B cell (primary cell): Measurements from ENCODE around the gene KCNH5. TPM values are rescaled to one million over a fixed set of nuclear protein-coding genes. Genes with fewer than 3 reads are reported as not detected.

Experiments used
- ATAC-seq: fragments of 200-7000 bp; cut with Tn5 transposase; one replicate; pipeline ENCODE4 v1.10.0; 2021; ENCODE audit warnings: low read depth, mild to moderate bottlenecking, moderate number of reproducible peaks, moderate library complexity
- CTCF ChIA-PET: fragments of 350-600 bp; sonication (Branson Sonifier 250); formaldehyde crosslinking; loops from one replicate; lab custom pipeline; 2021; ENCODE audit warnings: antibody characterized with exemption, inconsistent platforms; lab: Charles Lee
- POLR2A ChIA-PET: fragments of 350-600 bp; sonication (Branson Sonifier 250); formaldehyde crosslinking; loops from one replicate; lab custom pipeline; 2021; ENCODE audit warnings: antibody characterized with exemption; lab: Charles Lee
- DNase-seq: peaks from one replicate; pipeline ENCODE4 v3.0.0; 2013
- H2AFZ ChIP-seq: 2 replicates; pipeline ENCODE4 v1.6.1; 2012; ENCODE audit warnings: mild to moderate bottlenecking, low read depth, low read length; ENCODE audit not compliant: insufficient read depth, poor library complexity, severe bottlenecking
- H3K27ac ChIP-seq, 2 donors: 1 replicate in 1 of 2; 2 replicates in 1 of 2; pipeline ENCODE4 v1.5.1; 2012 to 2013; ENCODE audit warnings: low read length in 2 of 2, mild to moderate bottlenecking in 2 of 2, moderate library complexity in 1 of 2
- H3K27me3 ChIP-seq, 4 experiments: fragments of 200-600 bp in 1 of 4; sonication (generic) in 1 of 4; replicated peaks in 1 of 4; 1 replicate in 2 of 4; 2 replicates in 2 of 4; pipeline versions ENCODE4 v1.6.1 to v1.7.0; 2013 to 2016; ENCODE audit warnings: low read length in 3 of 4, mild to moderate bottlenecking in 2 of 4, mixed read lengths in 1 of 4, moderate library complexity in 1 of 4; ENCODE audit not compliant: insufficient read depth in 4 of 4, control insufficient read depth in 3 of 4; ENCODE audit errors: control extremely low read depth in 1 of 4
- H3K36me3 ChIP-seq, 2 experiments: replicated peaks in 1 of 2; 1 replicate in 1 of 2; 2 replicates in 1 of 2; pipeline versions ENCODE4 v1.6.1 to v1.7.1; 2013; ENCODE audit warnings: low read length in 1 of 2; ENCODE audit not compliant: insufficient read depth in 2 of 2, control insufficient read depth in 1 of 2; ENCODE audit errors: control extremely low read depth in 1 of 2, extremely low read depth in 1 of 2
- H3K4me1 ChIP-seq, 2 donors: fragments of 200-600 bp in 1 of 2; sonication (generic) in 1 of 2; 1 replicate in 1 of 2; 2 replicates in 1 of 2; pipeline versions ENCODE4 v1.5.1 to v1.6.1; 2013 to 2017; ENCODE audit warnings: low read length in 2 of 2; ENCODE audit not compliant: control insufficient read depth in 2 of 2, insufficient read depth in 2 of 2
- H3K4me2 ChIP-seq: replicated peaks from 2 replicates; pipeline ENCODE3; 2012; ENCODE audit warnings: mild to moderate bottlenecking, low read depth, low read length; ENCODE audit not compliant: poor library complexity, severe bottlenecking
- H3K4me3 ChIP-seq, 5 experiments: fragments of 200-600 bp in 1 of 5; sonication (generic) in 1 of 5; 1 replicate in 3 of 5; 2 replicates in 2 of 5; pipeline versions ENCODE4 v1.5.1 to v1.7.0; 2011 to 2016; ENCODE audit warnings: low read length in 4 of 5, mild to moderate bottlenecking in 4 of 5, low read depth in 2 of 5, control low read depth in 1 of 5, moderate library complexity in 1 of 5; ENCODE audit not compliant: insufficient read depth in 1 of 5; ENCODE audit errors: control extremely low read depth in 1 of 5, extremely low read depth in 1 of 5
- H3K79me2 ChIP-seq: fragments of 200-600 bp; sonication (generic); one replicate; pipeline ENCODE4 v1.6.0; 2016; ENCODE audit warnings: low read length; ENCODE audit not compliant: control insufficient read depth, insufficient read depth
- H3K9ac ChIP-seq: fragments of 200-600 bp; sonication (generic); 2 replicates; pipeline ENCODE4 v1.6.1; 2017; ENCODE audit warnings: mild to moderate bottlenecking, low read length, moderate library complexity
- H3K9me3 ChIP-seq, 3 donors: one replicate each; pipeline versions ENCODE4 v1.6.1 to v1.7.1; 2013; ENCODE audit warnings: low read length in 2 of 3; ENCODE audit not compliant: control insufficient read depth in 2 of 3, insufficient read depth in 1 of 3; ENCODE audit errors: control extremely low read depth in 1 of 3
- H4K20me1 ChIP-seq: 2 replicates; pipeline ENCODE4 v1.6.0; 2012; ENCODE audit warnings: mild to moderate bottlenecking, low read length; ENCODE audit not compliant: insufficient read depth, control insufficient read depth, poor library complexity, severe bottlenecking
- H3K27ac Mint-ChIP-seq: one replicate; pipeline ENCODE4 v1.8.0; 2021; ENCODE audit warnings: mixed read lengths
- H3K27me3 Mint-ChIP-seq: one replicate; pipeline ENCODE4 v1.8.0; 2021; ENCODE audit warnings: mixed read lengths
- H3K4me1 Mint-ChIP-seq: one replicate; pipeline ENCODE4 v1.8.0; 2021; ENCODE audit warnings: mixed read lengths
- H3K4me3 Mint-ChIP-seq: one replicate; pipeline ENCODE4 v1.8.0; 2021; ENCODE audit warnings: mixed read lengths
- H3K9me3 Mint-ChIP-seq: one replicate; pipeline ENCODE4 v1.8.0; 2022; ENCODE audit warnings: mixed read lengths; ENCODE audit not compliant: insufficient read depth
- EZH2 ChIP-seq: IDR thresholded peaks from 2 replicates; pipeline ENCODE4 v1.6.1; 2012; ENCODE audit warnings: borderline replicate concordance, low read depth, mild to moderate bottlenecking, moderate library complexity, low read length; ENCODE audit not compliant: insufficient read depth, poor library complexity, severe bottlenecking
- WGBS: methylation state at CpG from one replicate; pipeline ENCODE4 v1.1.5; 2013; ENCODE audit warnings: missing lambda C conversion rate; ENCODE audit not compliant: insufficient coverage; 5-methylcytosine and 5-hydroxymethylcytosine counted together
- intact Hi-C: fragments of 100-400 bp; cut with micrococcal nuclease; formaldehyde crosslinking; loops from one replicate; pipeline ENCODE4 v1.10.0; 2022
- polyA plus RNA-seq: library from polyadenylated mRNA; depleted of rRNA; stranded (reverse); fragments of >200 nt; gene quantifications from 2 replicates; pipeline ENCODE4 v1.2.3, GENCODE V29; 2012
- total RNA-seq, 2 donors: library from RNA; stranded (reverse); fragments of 120-200 nt in 1 of 2; gene quantifications; 1 replicate in 1 of 2; 2 replicates in 1 of 2; pipeline versions ENCODE4 v1.2.3 to v1.2.4, GENCODE V29; 2013 to 2022
- TF ChIP-seq, protein P1 (sequence below): fragments of 200-600 bp; IDR thresholded peaks from one replicate; pipeline ENCODE4 v1.8.0; 2022; ENCODE audit warnings: antibody characterized with exemption, mild to moderate bottlenecking

KCNH5 gene
- total and polyA plus RNA-seq, 2 donors (not counting 1 experiment from before 2014, with no cell fraction given), result not detected

DNA sequence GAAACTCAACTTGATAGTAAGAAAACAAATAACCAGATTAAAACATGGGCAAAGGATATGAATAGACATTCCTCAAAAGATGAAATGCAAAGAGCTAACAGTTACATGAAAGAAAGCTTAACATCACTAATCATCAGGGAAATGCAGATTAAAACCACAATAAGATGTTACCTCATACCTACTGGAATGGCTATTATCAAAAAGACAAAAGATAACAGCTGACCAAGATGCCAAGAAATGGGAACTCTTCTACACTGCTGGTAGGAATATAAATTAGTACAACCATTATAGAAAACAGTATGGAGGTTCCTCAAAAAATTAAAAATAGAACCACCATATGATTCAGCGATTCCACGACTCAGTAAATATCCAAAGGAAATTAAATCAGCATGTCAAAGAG lies 18.8 kb downstream of the KCNH5 start:
- TF ChIP-seq, protein P1, sequence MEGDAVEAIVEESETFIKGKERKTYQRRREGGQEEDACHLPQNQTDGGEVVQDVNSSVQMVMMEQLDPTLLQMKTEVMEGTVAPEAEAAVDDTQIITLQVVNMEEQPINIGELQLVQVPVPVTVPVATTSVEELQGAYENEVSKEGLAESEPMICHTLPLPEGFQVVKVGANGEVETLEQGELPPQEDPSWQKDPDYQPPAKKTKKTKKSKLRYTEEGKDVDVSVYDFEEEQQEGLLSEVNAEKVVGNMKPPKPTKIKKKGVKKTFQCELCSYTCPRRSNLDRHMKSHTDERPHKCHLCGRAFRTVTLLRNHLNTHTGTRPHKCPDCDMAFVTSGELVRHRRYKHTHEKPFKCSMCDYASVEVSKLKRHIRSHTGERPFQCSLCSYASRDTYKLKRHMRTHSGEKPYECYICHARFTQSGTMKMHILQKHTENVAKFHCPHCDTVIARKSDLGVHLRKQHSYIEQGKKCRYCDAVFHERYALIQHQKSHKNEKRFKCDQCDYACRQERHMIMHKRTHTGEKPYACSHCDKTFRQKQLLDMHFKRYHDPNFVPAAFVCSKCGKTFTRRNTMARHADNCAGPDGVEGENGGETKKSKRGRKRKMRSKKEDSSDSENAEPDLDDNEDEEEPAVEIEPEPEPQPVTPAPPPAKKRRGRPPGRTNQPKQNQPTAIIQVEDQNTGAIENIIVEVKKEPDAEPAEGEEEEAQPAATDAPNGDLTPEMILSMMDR, result no peak
- no peak for TF ChIP-seq EZH2
- Histone ChIP-seq H2AFZ (no peak overlapping the region), H3K36me3 (no peaks in the 10 kb centered on the region), H4K20me1 (no peaks in the 10 kb centered on the region), H3K79me2 (no peaks in the 10 kb centered on the region), H3K4me3 (no peak overlapping the region), H3K27ac (no peak overlapping the region), H3K4me2 (no peak overlapping the region), H3K4me1 (no peaks in the 10 kb centered on the region), H3K9me3 (peaks cover 0 to 1% (median 0%) of the 10 kb centered on the region in 3 donors), H3K9ac (no peak overlapping the region), H3K27me3 (no peaks in the 10 kb centered on the region)
- WGBS, result no CpG with 5 or more reads among the region's 2 CpGs
- peaks cover 5% of the 10 kb centered on the region for H3K9me3 Mint-ChIP-seq
- DNase-seq (no peak), ATAC-seq (no peak)
- H3K27me3 Mint-ChIP-seq, result no peaks in the 10 kb centered on the region
- CTCF ChIA-PET, result no interaction called here
- no peak overlapping the region for H3K4me3 Mint-ChIP-seq
- no peaks in the 10 kb centered on the region for H3K4me1 Mint-ChIP-seq
- H3K27ac Mint-ChIP-seq, result no peak overlapping the region
- intact Hi-C loops, result no loop called here
- POLR2A ChIA-PET, result no interaction called here

DNA sequence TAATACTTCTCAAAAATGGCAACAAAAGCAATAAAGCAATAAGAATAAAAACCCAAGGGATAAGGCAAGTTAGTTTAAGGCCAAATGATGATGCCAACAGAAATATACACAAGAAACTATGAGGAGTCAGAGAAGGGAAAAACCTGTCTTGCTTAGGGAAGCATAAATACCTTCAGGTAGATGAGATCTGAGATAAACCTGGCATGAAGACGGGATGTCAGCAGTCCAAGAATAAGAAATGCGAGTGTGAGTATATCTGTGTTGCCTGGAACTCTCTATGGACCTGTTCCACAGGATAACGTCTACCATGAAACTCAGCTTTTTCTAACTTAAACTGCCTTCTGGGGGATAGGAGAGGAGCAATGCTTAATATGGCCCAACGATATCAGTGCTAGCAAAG lies 30.6 kb downstream of the KCNH5 start:
- no peaks in the 10 kb centered on the region for H3K36me3 ChIP-seq
- H3K9me3 Mint-ChIP-seq, result no peaks in the 10 kb centered on the region
- H3K27me3 ChIP-seq, result no peaks in the 10 kb centered on the region
- no peaks in the 10 kb centered on the region for H3K27me3 Mint-ChIP-seq
- no peak overlapping the region for H3K27ac ChIP-seq
- H3K79me2 ChIP-seq, result no peaks in the 10 kb centered on the region
- H3K9ac ChIP-seq, result no peak overlapping the region
- intact Hi-C loops, result no loop called here
- CTCF ChIA-PET, result no interaction called here
- H2AFZ ChIP-seq, result no peak overlapping the region
- no peak overlapping the region for H3K4me3 ChIP-seq
- 100% methylated on average over 1 of the region's 4 CpGs for WGBS
- H3K4me2 ChIP-seq, result no peak overlapping the region
- POLR2A ChIA-PET, result no interaction called here
- TF ChIP-seq, protein P1, result no peak
- no peak for DNase-seq
- no peaks in the 10 kb centered on the region for H3K4me1 ChIP-seq
- H3K4me3 Mint-ChIP-seq, result no peak overlapping the region
- no peak overlapping the region for H3K27ac Mint-ChIP-seq
- no peaks in the 10 kb centered on the region for H4K20me1 ChIP-seq
- H3K4me1 Mint-ChIP-seq, result no peaks in the 10 kb centered on the region
- H3K9me3 ChIP-seq, result no peaks in the 10 kb centered on the region
- no peak for ATAC-seq
